Activated CD8-positive, alpha-beta T cell treated with anti-CD3 and anti-CD28 coated beads, Interleukin-2, amount 10 ng/mL, durations not matched to agents 7 days and 5 days (primary cell): Measurements from ENCODE around the gene COG5. TPM values are rescaled to one million over a fixed set of nuclear protein-coding genes. Genes with fewer than 3 reads are reported as not detected.

Experiments
- ATAC-seq: fragments of 150-1000 bp; cut with Tn5 transposase; one replicate; pipeline ENCODE4 v1.10.0; 2021; ENCODE audit warnings: moderate library complexity
- CTCF ChIA-PET: fragments of 350-600 bp; sonication (Branson Sonifier 250); formaldehyde crosslinking; loops from one replicate; lab custom pipeline; 2021; ENCODE audit warnings: antibody characterized with exemption; lab: Charles Lee
- POLR2A ChIA-PET: fragments of 350-600 bp; sonication (Branson Sonifier 250); formaldehyde crosslinking; loops from one replicate; lab custom pipeline; 2021; ENCODE audit warnings: antibody characterized with exemption; lab: Charles Lee
- DNase-seq: peaks from one replicate; pipeline ENCODE4 v3.0.0-alpha.2; 2020
- H3K27ac Mint-ChIP-seq: one replicate; pipeline ENCODE4 v1.8.0; 2021; ENCODE audit warnings: mild to moderate bottlenecking, mixed read lengths
- H3K27me3 Mint-ChIP-seq: one replicate; pipeline ENCODE4 v1.8.0; 2021; ENCODE audit warnings: low read depth, mixed read lengths
- H3K36me3 Mint-ChIP-seq: one replicate; pipeline ENCODE4 v1.8.0; 2021; ENCODE audit warnings: low read depth, mixed read lengths
- H3K4me1 Mint-ChIP-seq: one replicate; pipeline ENCODE4 v1.8.0; 2021; ENCODE audit warnings: low read depth, mixed read lengths
- H3K4me3 Mint-ChIP-seq: one replicate; pipeline ENCODE4 v1.8.0; 2021; ENCODE audit warnings: mild to moderate bottlenecking, mixed read lengths
- H3K9me3 Mint-ChIP-seq: one replicate; pipeline ENCODE4 v1.8.0; 2022; ENCODE audit warnings: mixed read lengths; ENCODE audit not compliant: insufficient read depth
- total RNA-seq, 2 experiments: library from RNA; stranded (reverse); gene quantifications; one replicate each; pipeline ENCODE4 v1.2.3, GENCODE V29; 2021

Gene COG5
- total RNA-seq, 2 experiments from 2014 or later, result 31.3 to 31.8 TPM

DNA sequence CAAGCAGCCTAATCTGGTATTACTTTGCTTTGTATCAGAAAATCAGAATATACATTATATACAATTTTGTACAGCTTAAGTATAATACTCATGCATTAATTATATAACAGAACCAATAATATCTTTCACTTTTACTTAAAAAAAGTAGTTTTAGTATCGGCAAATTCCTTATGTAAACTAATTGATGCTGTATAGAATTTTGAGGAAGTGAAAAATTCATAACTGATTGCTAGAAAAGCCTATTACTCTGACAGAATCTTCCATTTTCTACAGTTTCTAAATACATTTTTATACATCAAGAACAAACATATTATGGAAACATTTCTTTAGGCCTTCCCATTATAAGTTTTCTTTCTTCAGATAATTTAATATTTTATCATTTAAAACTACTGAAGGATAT is 217.8 kb downstream of the COG5 start:
- ATAC-seq (no peak), DNase-seq (no peak)
- Mint-ChIP-seq H3K9me3 (peaks cover 4% of the 10 kb centered on the region), H3K36me3 (peaks cover 8% of the 10 kb centered on the region), H3K27me3 (no peaks in the 10 kb centered on the region), H3K27ac (no peak overlapping the region), H3K4me3 (no peak overlapping the region), H3K4me1 (no peaks in the 10 kb centered on the region)
- CTCF ChIA-PET, result no interaction called here
- POLR2A ChIA-PET, result no interaction called here

DNA sequence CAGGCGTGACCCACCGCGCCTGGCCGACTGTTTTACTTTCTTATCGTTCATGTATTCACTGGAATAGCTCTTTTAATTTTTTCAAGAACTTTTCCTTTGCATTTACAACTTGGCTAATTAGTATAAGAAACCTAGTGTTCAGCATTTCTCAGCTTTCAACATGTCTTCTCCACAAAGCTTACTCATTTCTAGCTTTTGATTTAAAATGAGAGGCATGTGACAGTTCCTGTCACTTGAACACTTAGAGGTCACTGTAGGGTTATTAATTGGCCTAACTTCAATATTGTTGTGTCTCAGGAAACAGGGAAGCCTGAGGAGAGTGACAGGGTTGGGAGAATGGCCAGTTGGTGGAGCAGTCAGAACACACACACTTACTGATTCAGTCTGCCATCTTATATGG is 218.9 kb downstream of the COG5 start:
- ATAC-seq (no peak), DNase-seq (no peak)
- H3K27me3 Mint-ChIP-seq, result no peaks in the 10 kb centered on the region
- H3K4me3 Mint-ChIP-seq, result no peak overlapping the region
- H3K27ac Mint-ChIP-seq, result no peak overlapping the region
- POLR2A ChIA-PET, result no interaction called here
- H3K4me1 Mint-ChIP-seq, result no peaks in the 10 kb centered on the region
- peaks cover 8% of the 10 kb centered on the region for H3K36me3 Mint-ChIP-seq
- CTCF ChIA-PET, result no interaction called here
- H3K9me3 Mint-ChIP-seq, result peaks cover 8% of the 10 kb centered on the region

DNA sequence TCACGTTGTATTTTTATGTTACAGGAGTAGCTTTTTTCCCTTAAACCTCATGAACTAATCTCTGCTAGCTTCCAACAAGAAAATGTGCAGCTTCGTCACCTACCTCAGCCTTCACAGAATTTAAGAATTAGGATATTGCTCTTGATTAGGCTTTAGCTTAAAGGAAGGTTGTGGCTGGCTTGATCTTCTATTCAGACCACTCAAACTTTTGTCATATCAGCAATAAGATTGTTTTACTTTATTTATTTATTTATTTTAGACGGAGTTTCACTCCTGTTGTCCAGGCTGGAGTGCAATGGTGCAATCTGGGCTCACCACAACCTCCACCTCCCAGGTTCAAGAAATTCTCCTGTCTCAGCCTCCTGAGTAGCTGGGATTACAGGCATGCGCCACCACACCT is 219.4 kb downstream of the COG5 start:
- Mint-ChIP-seq H3K27me3 (no peaks in the 10 kb centered on the region), H3K27ac (no peak overlapping the region), H3K4me1 (no peaks in the 10 kb centered on the region), H3K36me3 (peaks cover 8% of the 10 kb centered on the region), H3K4me3 (no peak overlapping the region), H3K9me3 (peaks cover 13% of the 10 kb centered on the region)
- ChIA-PET POLR2A (no interaction called here), CTCF (interaction anchor here (0.9 kb wide), 1 partner anchor 15 kb away, joined by 3 read pairs; no protein-coding TSS in a partner anchor)
- ATAC-seq (no peak), DNase-seq (no peak)

DNA sequence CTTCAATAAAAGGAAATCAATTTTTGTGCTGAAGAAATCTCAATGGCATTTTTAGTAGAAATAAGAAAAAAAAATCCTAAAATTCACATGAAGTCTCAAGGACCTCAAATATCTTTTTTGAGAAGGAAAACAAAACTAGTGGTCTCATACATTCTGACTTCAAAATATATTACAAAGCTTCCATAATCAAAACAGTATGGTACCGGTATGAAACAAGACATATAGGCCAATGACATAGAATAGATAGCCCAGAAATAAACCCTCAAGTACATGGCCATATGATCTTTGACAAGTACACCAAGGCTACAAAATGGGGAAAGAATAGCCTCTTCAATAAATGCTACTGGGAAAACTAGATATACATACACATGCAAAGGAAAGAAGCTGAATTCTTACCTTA is 225.6 kb downstream of the COG5 start:
- peaks cover 8% of the 10 kb centered on the region for H3K36me3 Mint-ChIP-seq
- no peak overlapping the region for H3K4me3 Mint-ChIP-seq
- no peak overlapping the region for H3K27ac Mint-ChIP-seq
- CTCF ChIA-PET, result no interaction called here
- DNase-seq (no peak), ATAC-seq (no peak)
- peaks cover 9% of the 10 kb centered on the region for H3K9me3 Mint-ChIP-seq
- POLR2A ChIA-PET, result no interaction called here
- H3K4me1 Mint-ChIP-seq, result peaks cover 2% of the 10 kb centered on the region
- no peaks in the 10 kb centered on the region for H3K27me3 Mint-ChIP-seq

DNA sequence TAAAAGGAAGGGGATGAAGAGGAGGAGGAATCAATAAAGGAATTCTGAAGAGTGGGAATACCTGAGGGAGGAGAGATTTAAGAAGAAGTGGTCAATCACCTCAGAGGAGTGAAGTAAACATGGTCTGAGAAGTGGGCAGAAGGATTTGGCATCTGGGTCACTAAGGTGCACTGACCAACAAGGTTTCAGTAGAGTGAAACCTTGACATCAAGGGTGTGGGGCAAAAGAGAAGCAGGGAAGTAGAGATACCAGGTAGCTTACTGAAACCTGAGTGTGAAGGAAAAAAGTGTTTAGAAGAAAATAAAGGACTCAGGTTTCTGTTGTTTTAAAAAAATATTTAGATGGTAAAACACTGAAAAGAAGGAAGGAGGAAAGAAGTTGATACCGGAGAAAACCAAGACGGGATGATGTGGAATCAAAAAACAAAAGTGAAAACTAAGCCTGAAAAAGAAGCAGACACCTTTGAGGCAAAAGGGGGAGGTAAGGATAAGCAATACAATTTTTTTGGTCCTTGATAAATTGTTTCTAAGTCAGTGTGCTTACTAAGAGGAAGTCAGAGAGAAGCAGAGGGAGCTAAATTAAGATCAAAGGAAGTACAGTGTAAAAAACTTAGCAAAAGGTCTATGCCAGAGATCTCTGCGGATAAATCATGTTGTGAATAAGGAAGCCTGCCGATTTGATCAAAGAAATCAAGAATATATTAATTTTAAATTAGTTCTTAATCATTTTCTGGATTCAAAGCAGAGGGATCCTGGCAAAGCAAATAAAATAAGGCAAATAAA is 231.0 kb downstream of the COG5 start:
- peaks cover 10% of the 10 kb centered on the region for H3K4me1 Mint-ChIP-seq
- no peaks in the 10 kb centered on the region for H3K9me3 Mint-ChIP-seq
- DNase-seq, result no peak
- ATAC-seq, result peak; percentile 67
- H3K36me3 Mint-ChIP-seq, result peaks cover 4% of the 10 kb centered on the region
- no peaks in the 10 kb centered on the region for H3K27me3 Mint-ChIP-seq
- POLR2A ChIA-PET, result no interaction called here
- CTCF ChIA-PET, result interaction anchor here (0.5 kb wide), 1 partner anchor 22 kb away, joined by 3 read pairs; no protein-coding TSS in a partner anchor
- H3K27ac Mint-ChIP-seq, result peak overlapping the region; percentile 6
- peak overlapping the region; percentile 30 for H3K4me3 Mint-ChIP-seq

DNA sequence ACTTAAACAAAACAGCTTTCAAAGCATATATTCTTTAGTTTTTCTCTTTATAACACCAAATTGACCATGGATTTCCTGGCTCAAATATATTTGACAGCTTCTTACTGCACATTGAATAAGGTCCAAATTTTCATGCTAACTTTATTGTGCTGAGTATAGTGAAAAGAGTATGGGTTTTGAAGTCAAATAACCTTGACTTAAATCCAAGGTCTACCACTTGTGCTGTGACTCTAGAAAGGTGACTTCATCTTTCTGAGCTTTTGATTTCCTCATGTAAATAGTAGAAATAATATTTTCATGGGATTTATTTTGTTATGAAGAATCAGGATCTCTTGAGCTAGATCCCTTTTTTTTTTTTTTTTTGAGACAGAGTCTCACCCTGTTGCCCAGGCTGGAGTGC is 233.2 kb downstream of the COG5 start:
- Mint-ChIP-seq H3K4me1 (peaks cover 10% of the 10 kb centered on the region), H3K9me3 (no peaks in the 10 kb centered on the region), H3K27ac (no peak overlapping the region), H3K27me3 (no peaks in the 10 kb centered on the region), H3K4me3 (no peak overlapping the region), H3K36me3 (peaks cover 4% of the 10 kb centered on the region)
- ATAC-seq, result no peak
- CTCF ChIA-PET, result interaction anchor here (1.2 kb wide), 1 partner anchor 19 kb away, joined by 3 read pairs; no protein-coding TSS in a partner anchor
- POLR2A ChIA-PET, result no interaction called here
- no peak for DNase-seq

DNA sequence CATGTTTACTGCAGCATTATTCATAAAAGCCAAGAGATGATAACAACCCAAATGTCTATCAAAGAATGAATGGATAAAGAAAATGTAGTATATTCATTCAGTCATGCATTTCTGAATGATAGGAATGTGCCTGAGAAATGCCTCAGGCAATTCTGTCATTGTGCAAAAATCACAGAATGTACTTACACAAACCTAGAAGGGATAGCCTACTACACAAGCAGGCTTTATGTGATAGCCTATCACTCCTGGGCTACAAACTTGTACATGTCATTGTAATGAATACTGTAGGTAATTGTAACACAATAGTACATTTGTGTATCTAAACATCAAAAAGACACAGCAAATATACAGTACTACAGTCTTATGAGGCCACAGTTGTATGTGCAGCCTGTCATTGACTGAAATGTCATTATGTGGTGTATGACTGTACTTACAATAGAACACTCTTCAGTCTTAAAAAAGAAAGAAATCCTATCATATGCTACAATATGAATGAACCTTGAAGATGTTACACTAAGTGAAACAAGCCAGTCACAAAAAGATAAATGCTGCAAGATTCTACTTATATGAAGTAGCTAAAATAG is 235.6 kb downstream of the COG5 start:
- ChIA-PET POLR2A (no interaction called here), CTCF (no interaction called here)
- DNase-seq, result no peak
- Mint-ChIP-seq H3K36me3 (peaks cover 4% of the 10 kb centered on the region), H3K4me3 (no peak overlapping the region), H3K27me3 (no peaks in the 10 kb centered on the region), H3K4me1 (peaks cover 8% of the 10 kb centered on the region), H3K9me3 (no peaks in the 10 kb centered on the region), H3K27ac (no peak overlapping the region)
- no peak for ATAC-seq

DNA sequence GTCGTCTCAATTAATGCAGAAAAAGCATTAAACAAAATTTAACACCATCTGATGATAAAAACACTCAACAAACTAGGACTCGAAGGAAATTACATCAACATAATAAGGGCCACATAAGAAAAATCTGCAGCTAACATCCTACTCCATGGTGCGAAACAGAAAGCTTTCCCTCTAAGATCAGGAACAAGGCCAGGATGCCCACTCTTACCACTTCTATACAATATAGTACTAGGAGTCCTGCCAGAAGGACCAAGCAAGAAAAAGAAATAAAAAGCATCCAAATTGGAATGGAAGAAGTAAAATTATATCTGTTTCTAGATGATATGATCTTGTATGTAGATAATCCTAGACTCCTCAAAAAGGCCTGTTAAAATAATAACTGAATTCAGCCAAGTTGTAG is 237.7 kb downstream of the COG5 start:
- Mint-ChIP-seq H3K4me1 (no peaks in the 10 kb centered on the region), H3K36me3 (peaks cover 12% of the 10 kb centered on the region), H3K9me3 (no peaks in the 10 kb centered on the region), H3K4me3 (no peak overlapping the region), H3K27ac (no peak overlapping the region), H3K27me3 (no peaks in the 10 kb centered on the region)
- ATAC-seq, result no peak
- CTCF ChIA-PET, result no interaction called here
- POLR2A ChIA-PET, result no interaction called here
- no peak for DNase-seq

DNA sequence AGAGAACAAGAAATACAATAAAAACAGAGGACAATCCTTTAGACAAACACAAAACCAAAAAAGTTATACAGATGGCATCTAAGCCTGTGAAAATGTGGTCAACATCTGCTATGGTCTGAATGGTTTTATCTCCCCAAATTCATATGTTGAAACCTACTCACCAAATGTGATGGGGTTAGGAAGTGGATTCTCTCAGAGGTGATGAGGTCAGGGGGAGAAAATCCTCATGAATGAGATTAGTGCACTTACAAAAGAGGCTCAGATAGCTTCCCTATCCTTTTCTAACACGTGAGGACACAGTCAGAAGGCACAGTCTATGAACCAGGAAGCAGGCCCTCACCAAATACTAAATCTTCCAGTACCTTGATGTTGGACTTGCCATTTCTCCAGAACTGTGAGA is 241.7 kb downstream of the COG5 start:
- peaks cover 12% of the 10 kb centered on the region for H3K36me3 Mint-ChIP-seq
- no peaks in the 10 kb centered on the region for H3K9me3 Mint-ChIP-seq
- no peak overlapping the region for H3K27ac Mint-ChIP-seq
- ChIA-PET CTCF (no interaction called here), POLR2A (no interaction called here)
- ATAC-seq (no peak), DNase-seq (no peak)
- H3K27me3 Mint-ChIP-seq, result no peaks in the 10 kb centered on the region
- no peaks in the 10 kb centered on the region for H3K4me1 Mint-ChIP-seq
- H3K4me3 Mint-ChIP-seq, result no peak overlapping the region

DNA sequence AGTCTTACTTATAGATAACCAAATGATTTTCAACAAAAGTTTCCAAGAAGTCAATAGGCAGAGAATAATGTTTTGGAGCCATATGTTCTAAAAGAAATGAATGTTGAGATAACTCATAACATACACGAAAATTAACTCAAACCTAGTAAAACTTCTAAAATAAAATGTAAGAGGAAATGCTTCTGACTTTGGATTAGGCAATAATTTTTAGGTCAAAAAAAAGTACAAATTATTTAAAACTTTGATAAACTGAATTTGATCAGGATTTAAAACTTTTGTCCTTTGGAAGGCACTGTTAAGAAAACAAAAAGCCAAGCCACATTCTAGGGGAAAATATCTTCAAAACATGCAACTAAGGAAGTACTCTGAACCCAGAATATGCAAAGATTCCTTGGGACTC is 242.1 kb downstream of the COG5 start:
- no peaks in the 10 kb centered on the region for H3K27me3 Mint-ChIP-seq

DNA sequence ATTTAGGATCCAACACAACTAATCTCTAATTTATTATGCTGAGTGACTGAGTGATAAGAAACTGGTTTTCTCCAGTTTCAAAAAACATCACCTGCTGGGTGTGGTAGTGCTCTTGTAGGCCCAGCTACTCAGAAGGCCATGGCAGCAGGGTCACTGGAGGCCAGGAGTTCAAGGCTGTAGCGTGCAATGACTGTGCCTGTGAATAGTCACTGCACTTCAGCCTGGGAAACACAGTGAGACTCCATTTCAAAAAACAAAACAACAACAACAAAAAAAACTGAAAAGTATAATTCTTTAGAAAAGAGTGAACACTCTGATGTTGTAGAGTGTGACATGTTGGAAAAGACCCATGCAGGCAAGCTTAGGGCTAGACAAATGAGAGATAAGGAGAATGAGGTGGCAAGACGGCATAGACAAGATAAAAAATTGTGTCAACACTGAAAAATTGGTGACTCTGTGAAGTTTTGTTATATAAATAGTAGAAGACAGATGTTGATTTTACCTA is 243.9 kb downstream of the COG5 start:
- CTCF ChIA-PET, result no interaction called here
- Mint-ChIP-seq H3K27ac (no peak overlapping the region), H3K4me1 (no peaks in the 10 kb centered on the region), H3K4me3 (no peak overlapping the region), H3K36me3 (peaks cover 11% of the 10 kb centered on the region), H3K9me3 (no peaks in the 10 kb centered on the region), H3K27me3 (no peaks in the 10 kb centered on the region)
- POLR2A ChIA-PET, result interaction anchor here (0.6 kb wide), 1 partner anchor 26 kb away, joined by 3 read pairs; no protein-coding TSS in a partner anchor
- DNase-seq, result no peak
- ATAC-seq, result no peak

More for the DNA sequence above, 242.1 kb downstream of the COG5 start:
- peaks cover 12% of the 10 kb centered on the region for H3K36me3 Mint-ChIP-seq
- POLR2A ChIA-PET, result no interaction called here
- no peak overlapping the region for H3K4me3 Mint-ChIP-seq
- CTCF ChIA-PET, result no interaction called here
- no peaks in the 10 kb centered on the region for H3K9me3 Mint-ChIP-seq
- DNase-seq (no peak), ATAC-seq (no peak)
- H3K4me1 Mint-ChIP-seq, result no peaks in the 10 kb centered on the region
- H3K27ac Mint-ChIP-seq, result no peak overlapping the region

DNA sequence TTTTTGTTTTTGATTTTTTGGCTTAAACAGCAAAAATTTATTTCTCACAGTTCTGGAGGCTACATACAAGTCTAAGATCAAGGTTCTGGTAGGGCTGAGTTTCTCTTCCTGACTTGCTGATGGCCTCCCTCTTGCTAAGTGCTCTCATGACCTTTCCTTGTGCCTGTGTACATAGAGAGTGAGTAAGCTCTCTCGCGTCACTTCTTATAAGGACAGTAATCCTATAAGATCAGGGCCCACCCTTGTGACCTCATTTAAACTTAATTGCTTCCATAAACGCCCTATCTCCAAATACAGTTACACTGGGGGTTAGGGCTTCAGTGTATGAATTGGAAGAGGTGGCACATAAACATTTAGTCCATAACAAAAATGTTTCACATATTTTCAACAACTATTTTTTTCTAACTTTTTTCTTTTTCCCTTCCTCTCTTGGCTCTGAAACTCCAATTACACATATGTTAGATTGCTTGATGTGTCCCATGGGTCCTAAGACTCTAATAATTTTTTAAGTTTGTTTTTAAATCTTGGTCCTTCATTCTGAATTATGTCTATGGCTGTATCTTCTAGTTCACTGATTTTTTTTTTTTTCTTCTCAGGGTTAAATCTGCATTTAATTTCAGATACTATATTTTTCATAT is 245.1 kb downstream of the COG5 start:
- Mint-ChIP-seq H3K9me3 (no peaks in the 10 kb centered on the region), H3K36me3 (peaks cover 11% of the 10 kb centered on the region), H3K27ac (no peak overlapping the region), H3K4me3 (no peak overlapping the region), H3K27me3 (no peaks in the 10 kb centered on the region), H3K4me1 (no peaks in the 10 kb centered on the region)
- POLR2A ChIA-PET, result no interaction called here
- CTCF ChIA-PET, result no interaction called here
- ATAC-seq, result no peak
- DNase-seq, result no peak
